ENCODE data around the gene KDM4C. TPM values are rescaled to one million over a fixed set of nuclear protein-coding genes. Genes with fewer than 3 reads are reported as not detected.

The KDM4C gene
- total and polyA plus RNA-seq, 2 of the 4 experiments (the other 2 are of a cell fraction), result 11.8 to 23.8 TPM

DNA sequence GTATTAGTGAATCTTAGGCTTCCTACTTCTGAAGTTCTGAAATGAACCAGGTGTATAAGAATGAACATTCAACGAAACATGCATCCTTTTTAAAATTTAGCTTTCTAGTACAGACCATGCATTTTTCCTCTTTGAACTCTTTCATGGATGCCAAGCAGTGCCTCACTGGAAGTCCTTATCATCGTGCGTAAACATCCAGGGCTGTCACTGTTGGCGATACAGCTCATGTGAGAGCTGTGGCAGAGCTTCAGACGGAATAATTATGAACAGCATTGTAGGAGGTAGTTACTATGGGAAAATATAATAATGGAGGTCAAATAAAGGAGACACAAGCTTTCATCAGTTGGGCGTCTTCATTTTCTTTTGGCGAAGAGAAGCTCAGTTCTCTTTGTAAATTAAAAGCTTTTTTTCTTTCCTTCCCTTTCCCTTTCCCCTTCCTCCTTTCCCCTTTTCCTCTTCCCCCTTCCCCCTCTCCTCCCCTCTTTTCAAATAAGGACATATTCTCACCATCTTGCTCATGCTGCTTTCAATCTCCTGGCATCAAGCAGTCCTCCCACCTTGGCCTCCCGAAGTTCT is 167.3 kb downstream of the KDM4C start:
- no peak for ATAC-seq (ENCODE audit: low read depth)
- H3K56ac ChIP-seq (ENCODE audit: extremely low read depth, insufficient read depth, low read length), result no peak overlapping the region
- no peak overlapping the region for H4K5ac ChIP-seq (ENCODE audit: low read depth, low read length)
- no peak overlapping the region for H4K91ac ChIP-seq (ENCODE audit: insufficient read depth, low read depth, low read length)
- H3K4me1 ChIP-seq (ENCODE audit: control insufficient read depth, insufficient read depth, low read length), result peaks cover 1% of the 10 kb centered on the region; the same call in 1 of the 2 replicates
- H3K23ac ChIP-seq (ENCODE audit: low read depth, low read length), result no peak overlapping the region
- no peak overlapping the region for H2AFZ ChIP-seq (replicated peaks; ENCODE audit: low read length, poor library complexity)
- no peaks in the 10 kb centered on the region for H3K9me3 ChIP-seq (ENCODE audit: control insufficient read depth, insufficient read depth, low read length)
- H3K18ac ChIP-seq (ENCODE audit: low read depth, low read length), result no peak overlapping the region
- CTCF ChIA-PET, result no interaction called here
- H2BK20ac ChIP-seq (ENCODE audit: low read depth, low read length), result no peak overlapping the region
- H2AK9ac ChIP-seq (replicated peaks; ENCODE audit: low read depth, low read length, poor library complexity), result no peak overlapping the region
- dilution Hi-C loops (cut with HindIII; ENCODE audit: low sequenced_read_pairs, unreplicated experiment) (no loop called here), in situ Hi-C loops (cut with MboI; ENCODE audit: low sequenced_read_pairs) (loop anchor here (10.0 kb wide), 1 partner anchor 60 kb away; no protein-coding TSS in a partner anchor), intact Hi-C loops (cut with micrococcal nuclease) (no loop called here)
- H4K20me1 ChIP-seq (ENCODE audit: insufficient read depth, low read length), result no peaks in the 10 kb centered on the region
- DNase-seq, result no peak
- H3K4me2 ChIP-seq (ENCODE audit: low read depth, low read length), result no peak overlapping the region
- H3K9me1 ChIP-seq (ENCODE audit: insufficient read depth, low read length), result peaks cover 3% of the 10 kb centered on the region; the same call in 1 of the 2 replicates
- H3K36me3 ChIP-seq (ENCODE audit: control insufficient read depth, insufficient read depth, low read length), result no peaks in the 10 kb centered on the region
- peaks cover 0 to 5% of the 10 kb centered on the region in 2 experiments; a peak in 2 of 4 replicates for H3K79me1 ChIP-seq (ENCODE audit: low read depth in 1 of 2, low read length in 2 of 2)
- no peak overlapping the region for H2BK5ac ChIP-seq (ENCODE audit: low read depth, low read length, poor library complexity, severe bottlenecking)
- no peak overlapping the region for H3K14ac ChIP-seq (replicated peaks; ENCODE audit: low read depth, low read length)
- 61% methylated on average over 3 of the region's 8 CpGs; no CpG with 5 or more reads in 1 of the 2 experiments for WGBS, 2 experiments (ENCODE audit: extremely low coverage in 2 of 2, insufficient read length in 1 of 2)
- no TSS peak for BruUV-seq (replicated peaks)
- POLR2A ChIA-PET (ENCODE audit: unreplicated experiment), result no interaction called here
- H3K9ac ChIP-seq (ENCODE audit: low read depth, low read length), result no peak overlapping the region
- no peak overlapping the region for H4K8ac ChIP-seq (ENCODE audit: low read depth in 2 of 2, low read length in 2 of 2)
- H2BK120ac ChIP-seq (ENCODE audit: low read depth, low read length), result no peak overlapping the region
- no peak overlapping the region for H2BK15ac ChIP-seq (ENCODE audit: low read depth, low read length)
- H3K27me3 ChIP-seq (ENCODE audit: control insufficient read depth, insufficient read depth, low read length), result no peaks in the 10 kb centered on the region
- no peak overlapping the region for H2AK5ac ChIP-seq (ENCODE audit: low read depth, low read length)
- H3K27ac ChIP-seq (ENCODE audit: insufficient read depth, low read length), result no peak overlapping the region
- TF ChIP-seq POLR2A (IDR thresholded peaks at IDR 0.05; ENCODE audit: low read depth, low read length) (no peak), RAD21 (IDR thresholded peaks at IDR 0.05; ENCODE audit: low read length) (no peak), SMC3 (IDR thresholded peaks at IDR 0.05; ENCODE audit: low read depth, low read length) (no peak), NFE2L2 (IDR thresholded peaks at IDR 0.05; ENCODE audit: low read depth, low read length) (no peak)
- H3K4ac ChIP-seq (ENCODE audit: low read depth, low read length), result no peak overlapping the region
- no peak overlapping the region for H3K4me3 ChIP-seq (ENCODE audit: insufficient read depth, low read depth, low read length)
